Frontal cortex (tissue), 4 donors: ENCODE measurements around the gene PPP1R9A. TPM values are rescaled to one million over a fixed set of nuclear protein-coding genes. Genes with fewer than 3 reads are reported as not detected.

Experiments
- DNase-seq, 2 donors: peaks; one replicate each; pipeline ENCODE4 v3.0.0; 2012; ENCODE audit warnings: low spot score in 2 of 2
- FAIRE-seq: peaks from 2 replicates; lab custom pipeline; 2012; peaks lifted over from hg19 to GRCh38; lab: Jason Lieb, UNC
- small RNA-seq: library from RNA; depleted of rRNA; stranded (forward); fragments of <200 nt; gene quantifications from one replicate; pipeline ENCODE3, GENCODE V24; 2014
- total RNA-seq: library from RNA; depleted of rRNA; stranded (reverse); fragments of >200 nt; gene quantifications from one replicate; pipeline ENCODE4 v1.2.3, GENCODE V29; 2014
- donor health status: control.
- donor health status: control.
- donor health status: control.

Gene PPP1R9A
- total RNA-seq, 1 donor from 2014 or later, result 93.3 TPM

DNA sequence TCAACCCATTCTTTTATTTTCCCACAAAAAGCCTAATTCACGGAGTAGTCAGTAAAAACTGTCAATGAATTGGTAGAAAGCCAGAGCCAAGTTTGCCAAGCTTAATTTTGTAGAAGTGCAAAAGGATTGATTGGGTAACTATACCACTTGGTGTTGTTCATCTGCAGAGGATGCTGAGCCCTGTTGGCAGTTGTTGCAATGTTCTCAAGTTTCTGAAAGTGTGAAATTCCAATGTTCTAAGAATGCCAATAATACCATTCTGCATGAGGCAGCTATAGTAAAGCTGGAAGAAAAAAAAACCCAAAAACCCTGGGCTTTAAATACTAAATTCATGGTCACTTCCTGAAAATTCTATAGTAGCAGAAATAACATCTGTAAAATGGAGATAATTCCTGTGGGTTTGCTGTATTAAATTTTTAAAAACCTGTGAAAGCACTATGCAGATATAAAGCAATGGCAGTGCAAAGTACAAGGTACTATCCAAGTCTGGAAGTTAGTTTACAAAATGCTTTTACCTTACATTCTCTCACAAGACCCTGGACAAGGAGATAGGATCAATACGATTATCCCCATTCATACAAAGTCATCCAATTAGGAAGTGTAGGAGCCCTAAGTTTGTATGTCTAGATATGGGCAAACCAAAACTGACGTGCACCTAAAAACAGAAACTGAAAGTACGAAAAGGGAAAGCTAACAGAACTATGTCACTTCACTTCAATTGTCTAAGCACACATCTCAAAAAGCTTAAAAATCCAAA, 423.0 kb downstream of the PPP1R9A start:
- no peak for DNase-seq
- no peak for FAIRE-seq

- FAIRE-seq (no peak), DNase-seq (no peak)
Measured at GRCh38 chr7:95330961-95331337, 423.6 kb downstream of the PPP1R9A start.

- no peak for DNase-seq
Measured at GRCh38 chr7:95334447-95334846, 427.1 kb downstream of the PPP1R9A start.

GRCh38 chr7:95335093-95335492, 427.7 kb downstream of the PPP1R9A start:
- FAIRE-seq (no peak), DNase-seq (no peak)

More at GRCh38 chr7:95334447-95334846, 427.1 kb downstream of the PPP1R9A start:
- no peak for FAIRE-seq

- DNase-seq, result no peak
- FAIRE-seq, result no peak
Measured at GRCh38 chr7:95338832-95339231, 431.4 kb downstream of the PPP1R9A start.

DNA sequence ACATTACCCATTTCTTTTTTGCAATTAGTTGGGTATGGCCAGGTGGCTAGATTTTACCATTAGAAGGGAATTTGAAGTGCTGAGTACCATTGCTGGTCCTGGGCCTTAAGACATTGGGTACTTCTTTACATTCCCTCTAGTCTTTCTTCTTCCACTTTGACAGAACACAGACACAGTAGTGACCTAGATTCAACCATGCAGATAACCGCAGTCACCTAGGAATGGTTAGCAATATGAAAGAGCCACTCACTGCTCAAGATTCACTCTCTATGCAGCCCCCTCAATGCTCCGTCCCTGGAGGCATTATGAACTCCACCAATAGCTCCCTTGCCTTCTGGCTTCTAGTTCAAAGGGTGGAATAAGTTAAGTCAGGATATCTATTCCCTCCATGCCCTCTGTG, 433.1 kb downstream of the PPP1R9A start:
- FAIRE-seq (no peak), DNase-seq (no peak)

- FAIRE-seq (no peak), DNase-seq (no peak)
Measured at GRCh38 chr7:95342029-95342428, 434.6 kb downstream of the PPP1R9A start.

DNA sequence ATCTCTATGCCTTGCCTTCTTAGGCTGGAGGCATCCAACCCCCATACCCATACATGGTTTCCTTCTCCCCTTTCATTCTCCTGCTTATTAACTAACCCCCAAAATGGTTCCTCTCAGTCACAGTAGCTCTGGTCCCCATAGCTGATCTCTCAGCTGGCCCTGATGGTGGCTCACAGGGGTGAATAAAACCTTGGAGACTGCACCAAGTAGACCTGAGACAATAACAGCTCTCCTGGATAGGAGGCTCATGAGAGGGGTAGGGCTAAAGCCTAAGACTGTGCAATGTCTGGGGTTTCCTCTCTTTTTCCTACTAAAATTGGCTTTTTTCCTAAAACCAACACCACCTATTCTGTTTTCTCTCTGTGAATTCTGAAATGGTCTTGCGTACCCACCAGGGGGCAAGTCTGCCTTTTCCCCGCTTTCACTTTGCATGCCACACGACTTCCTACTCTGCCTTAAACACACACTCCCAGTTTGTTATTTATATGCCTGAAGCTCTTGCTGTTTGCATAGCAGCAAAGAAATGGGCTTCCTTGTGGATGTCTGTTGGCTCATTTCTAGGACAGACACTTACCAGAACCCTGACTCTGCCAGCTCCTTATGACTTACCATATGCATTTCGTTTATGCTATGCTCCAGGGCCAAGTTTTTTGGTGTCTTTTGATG, 435.4 kb downstream of the PPP1R9A start:
- no peak for FAIRE-seq
- DNase-seq, result no peak

Small RNA genes within 50 kb of the gene (small RNA-seq; reads per million reads assigned to genes)
- gene AC002429.1 (not detected), gene HINT1P2 (not detected), gene RNU4-16P (not detected)
